HepG2 (cell line): ENCODE results near the gene CCN6. TPM values are rescaled to one million over a fixed set of nuclear protein-coding genes. Genes with fewer than 3 reads are reported as not detected.
A peak's percentile ranks its signal among the peaks of the same experiment; 100 is the strongest.

ENCODE experiments used
- CBX1 ChIP-seq: IDR thresholded peaks from one replicate; pipeline ENCODE4 v1.6.1; 2016; ENCODE audit warnings: antibody characterized with exemption, low read depth
- CC2D1A ChIP-seq: sonication (generic); formaldehyde crosslinking; IDR thresholded peaks from 2 replicates; pipeline ENCODE4 v1.8.1; 2023; ENCODE audit warnings: mild to moderate bottlenecking, missing genetic modification reagents
- GMEB1 ChIP-seq: sonication (generic); formaldehyde crosslinking; IDR thresholded peaks from 2 replicates; pipeline ENCODE4 v1.5.1; 2020; ENCODE audit warnings: missing genetic modification reagents, mild to moderate bottlenecking, borderline replicate concordance
- MLLT10 ChIP-seq: sonication (generic); formaldehyde crosslinking; IDR thresholded peaks from 2 replicates; pipeline ENCODE4 v1.4.0; 2020; ENCODE audit warnings: missing genetic modification reagents
- RNF219 ChIP-seq: sonication (generic); formaldehyde crosslinking; IDR thresholded peaks from 2 replicates; pipeline ENCODE4 v1.5.0; 2020; ENCODE audit warnings: mild to moderate bottlenecking, missing genetic modification reagents
- SCMH1 ChIP-seq: sonication (generic); formaldehyde crosslinking; IDR thresholded peaks from 2 replicates; pipeline ENCODE4 v1.9.0; 2021; ENCODE audit warnings: missing genetic modification reagents, mild to moderate bottlenecking, borderline replicate concordance
- SNAPC2 ChIP-seq: sonication (generic); formaldehyde crosslinking; IDR thresholded peaks from 2 replicates; pipeline ENCODE4 v1.8.1; 2022; ENCODE audit warnings: mild to moderate bottlenecking, missing genetic modification reagents
- TARDBP ChIP-seq: sonication (generic); formaldehyde crosslinking; IDR thresholded peaks from 2 replicates; pipeline ENCODE4 v1.8.0; 2022; ENCODE audit warnings: mild to moderate bottlenecking, missing genetic modification reagents
- THAP11 ChIP-seq: IDR thresholded peaks from 2 replicates; pipeline ENCODE4 v1.6.1; 2016; ENCODE audit warnings: missing biosample characterization, missing genetic modification reagents
- TRIM22 ChIP-seq: fragments of 450-650 bp; IDR thresholded peaks from 2 replicates; pipeline ENCODE4 v1.6.1; 2017
- YY1 ChIP-seq: IDR thresholded peaks from 2 replicates; pipeline ENCODE4 v1.6.1; 2011; ENCODE audit warnings: low read length, low read depth, moderate library complexity, mild to moderate bottlenecking; ENCODE audit not compliant: insufficient read depth, insufficient replicate concordance
- ZBTB39 ChIP-seq: sonication (generic); formaldehyde crosslinking; IDR thresholded peaks from 2 replicates; pipeline ENCODE4 v1.5.0; 2020; ENCODE audit warnings: missing genetic modification reagents
- ZFP36L2 ChIP-seq: sonication (generic); formaldehyde crosslinking; IDR thresholded peaks from 2 replicates; pipeline ENCODE4 v1.4.0; 2020; ENCODE audit warnings: missing genetic modification reagents
- ZNF160 ChIP-seq: sonication (generic); formaldehyde crosslinking; IDR thresholded peaks from 2 replicates; pipeline ENCODE4 v1.8.0; 2022; ENCODE audit warnings: mild to moderate bottlenecking, inconsistent platforms, missing genetic modification reagents
- ZNF296 ChIP-seq: sonication (generic); formaldehyde crosslinking; conservative IDR thresholded peaks from 2 replicates; pipeline ENCODE4 v1.5.0; 2020; ENCODE audit warnings: mild to moderate bottlenecking, missing genetic modification reagents
- ZNF30 ChIP-seq: sonication (generic); formaldehyde crosslinking; IDR thresholded peaks from 2 replicates; pipeline ENCODE4 v1.5.0; 2020; ENCODE audit warnings: mild to moderate bottlenecking, missing genetic modification reagents
- ZNF383 ChIP-seq: sonication (generic); formaldehyde crosslinking; IDR thresholded peaks from 2 replicates; pipeline ENCODE4 v1.4.0; 2020; ENCODE audit warnings: missing genetic modification reagents, mild to moderate bottlenecking, borderline replicate concordance
- ZNF546 ChIP-seq: sonication (generic); formaldehyde crosslinking; conservative IDR thresholded peaks from 2 replicates; pipeline ENCODE4 v1.8.1; 2023; ENCODE audit warnings: mild to moderate bottlenecking, missing genetic modification reagents
- ZNF616 ChIP-seq: sonication (generic); formaldehyde crosslinking; IDR thresholded peaks from 2 replicates; pipeline ENCODE4 v1.5.0; 2020; ENCODE audit warnings: low read depth, mild to moderate bottlenecking, missing genetic modification reagents
- ZNF788 ChIP-seq: sonication (generic); formaldehyde crosslinking; IDR thresholded peaks from 2 replicates; pipeline ENCODE4 v1.5.0; 2020; ENCODE audit warnings: mild to moderate bottlenecking, missing genetic modification reagents, borderline replicate concordance
- polyA plus RNA-seq, 8 experiments: library from polyadenylated mRNA; depleted of rRNA in 3 of 8; stranded (reverse) in 7 of 8; unstranded in 1 of 8; fragments of >200 nt; fragmentation: Illumina TruSeq in 4 of 8; extraction: Trizol in 4 of 8; gene quantifications; 2 replicates each; pipeline versions ENCODE4 v1.2.1 to v1.2.3, GENCODE V29; 2011 to 2016; ENCODE audit warnings: low read depth in 4 of 8, missing spikeins in 1 of 8, mixed read lengths in 1 of 8; ENCODE audit not compliant: insufficient read depth in 1 of 8
- total RNA-seq, 5 experiments: library from RNA; depleted of rRNA; stranded (reverse); fragments of >200 nt; fragmentation: Illumina TruSeq; extraction: Trizol; gene quantifications; 2 replicates each; pipeline ENCODE4 v1.2.3, GENCODE V29; 2016; ENCODE audit warnings: low read depth in 1 of 5

The CCN6 gene
- total and polyA plus RNA-seq, 2 of the 13 experiments (the other 11 are each of a cell fraction or from before 2014, with no cell fraction given), result not detected

GRCh38 chr6:112087136-112087911, 33.4 kb downstream of the CCN6 start, which contains the start of the genes FAM229B and TUBE1 (continued):
- TF ChIP-seq ZNF788 (CRISPR knock-in tag) (peak; percentile 61; the same call in 1 of the 2 replicates), SCMH1 (CRISPR knock-in tag) (no peak), ZBTB39 (CRISPR knock-in tag) (no peak; the same call in 1 of the 2 replicates), ZNF30 (CRISPR knock-in tag) (no peak), GMEB1 (CRISPR knock-in tag) (peak; percentile 82), ZNF546 (CRISPR knock-in tag) (peak; percentile 86; the same call in 1 of the 2 replicates), TARDBP (peak; percentile 83), TRIM22 (no peak), CBX1 (no peak), CC2D1A (0 out of 2 replicates have a peak, but pooled peaks have one; percentile 32), ZNF616 (CRISPR knock-in tag) (0 out of 2 replicates have a peak, but pooled peaks have one; percentile 47), MLLT10 (CRISPR knock-in tag) (no peak), ZFP36L2 (CRISPR knock-in tag) (no peak), ZNF296 (CRISPR knock-in tag) (no peak), SNAPC2 (CRISPR knock-in tag) (0 out of 2 replicates have a peak, but pooled peaks have one; percentile 76), THAP11 (CRISPR knock-in tag) (peak; percentile 89), ZNF383 (no peak), RNF219 (CRISPR knock-in tag) (0 out of 2 replicates have a peak, but pooled peaks have one; percentile 66), YY1 (peak; percentile 86), ZNF160 (CRISPR knock-in tag) (0 out of 2 replicates have a peak, but pooled peaks have one; percentile 53)
